ENCODE data around the gene SPRR4.

SPRR4 gene

GRCh38 chr1:152959801-152960451 lies 10.5 kb upstream of the SPRR4 start:
- no peak overlapping the region for H3K4me3 ChIP-seq (ENCODE audit: insufficient read depth, low read length, poor library complexity, severe bottlenecking)
- no peak overlapping the region for H3K27ac ChIP-seq (ENCODE audit: low read depth, low read length)
- no peak overlapping the region for H2AFZ ChIP-seq (ENCODE audit: low read depth, low read length, severe bottlenecking)

DNA sequence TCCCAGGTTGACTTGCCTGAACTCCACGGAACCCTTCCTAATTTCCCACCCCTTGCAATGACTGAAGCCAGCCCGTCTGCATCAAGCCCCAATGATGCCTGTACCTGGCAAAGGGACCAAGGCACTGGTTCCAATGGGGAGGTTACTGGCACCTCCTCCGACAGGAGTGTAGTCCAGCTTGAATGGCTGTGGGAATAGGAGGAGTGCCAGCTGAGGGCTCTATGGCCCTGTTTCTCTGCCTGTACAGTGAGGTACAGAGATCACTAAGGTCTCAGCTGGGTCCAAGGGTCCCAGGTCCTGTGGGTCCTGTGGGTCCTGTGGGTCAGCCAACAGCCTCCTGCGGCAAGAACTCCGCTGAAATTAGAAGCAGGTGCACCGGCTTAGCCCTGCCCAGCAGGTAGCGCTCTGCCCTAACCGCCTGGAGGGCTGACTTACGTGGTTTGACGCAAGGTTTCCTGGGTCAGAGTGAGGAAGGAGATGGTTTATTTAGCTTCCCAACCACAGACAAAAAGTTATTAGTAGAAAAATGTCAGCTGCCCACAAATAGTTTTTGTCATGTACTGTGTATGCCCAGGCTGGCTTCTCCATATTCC lies 9.9 kb upstream of the SPRR4 start:
- Histone ChIP-seq H3K27ac (ENCODE audit: low read depth, low read length) (no peak overlapping the region), H3K9me2 (replicated peaks; ENCODE audit: insufficient read depth, low read length) (no peaks in the 10 kb centered on the region), H3K4me3 (ENCODE audit: insufficient read depth, low read length, poor library complexity, severe bottlenecking) (no peak overlapping the region), H3K9ac (ENCODE audit: low read length) (no peak overlapping the region), H3K4me2 (ENCODE audit: low read depth, low read length, poor library complexity, severe bottlenecking) (no peak overlapping the region), H3K27me3 (ENCODE audit: low read length) (no peaks in the 10 kb centered on the region), H3K36me3 (ENCODE audit: low read length) (no peaks in the 10 kb centered on the region), H2AFZ (ENCODE audit: low read depth, low read length, severe bottlenecking) (no peak overlapping the region), H4K20me1 (ENCODE audit: low read depth, low read length) (no peaks in the 10 kb centered on the region), H3K9me3 (ENCODE audit: insufficient read depth, low read length) (no peaks in the 10 kb centered on the region), H3F3A (ENCODE audit: insufficient read depth) (no peaks in the 10 kb centered on the region), H3K79me2 (ENCODE audit: insufficient read depth, low read length) (no peaks in the 10 kb centered on the region)
- no peak for TF ChIP-seq CTCF (IDR thresholded peaks at IDR 0.05; ENCODE audit: insufficient read depth, low read length, poor library complexity, severe bottlenecking)
- no peak for TF ChIP-seq EZH2phosphoT487 (conservative IDR thresholded peaks at IDR 0.05; ENCODE audit: low read length)

More at GRCh38 chr1:152959801-152960451, 10.5 kb upstream of the SPRR4 start:
- TF ChIP-seq EZH2phosphoT487 (conservative IDR thresholded peaks at IDR 0.05; ENCODE audit: low read length): no peak
- no peak for TF ChIP-seq CTCF (IDR thresholded peaks at IDR 0.05; ENCODE audit: insufficient read depth, low read length, poor library complexity, severe bottlenecking)
- Histone ChIP-seq H3K79me2 (ENCODE audit: insufficient read depth, low read length) (no peaks in the 10 kb centered on the region), H3K36me3 (ENCODE audit: low read length) (no peaks in the 10 kb centered on the region), H3K9me2 (replicated peaks; ENCODE audit: insufficient read depth, low read length) (no peaks in the 10 kb centered on the region), H3K9ac (ENCODE audit: low read length) (no peak overlapping the region), H3K4me2 (ENCODE audit: low read depth, low read length, poor library complexity, severe bottlenecking) (no peak overlapping the region), H3F3A (ENCODE audit: insufficient read depth) (no peaks in the 10 kb centered on the region), H3K9me3 (ENCODE audit: insufficient read depth, low read length) (no peaks in the 10 kb centered on the region), H3K27me3 (ENCODE audit: low read length) (no peaks in the 10 kb centered on the region), H4K20me1 (ENCODE audit: low read depth, low read length) (no peaks in the 10 kb centered on the region)

DNA sequence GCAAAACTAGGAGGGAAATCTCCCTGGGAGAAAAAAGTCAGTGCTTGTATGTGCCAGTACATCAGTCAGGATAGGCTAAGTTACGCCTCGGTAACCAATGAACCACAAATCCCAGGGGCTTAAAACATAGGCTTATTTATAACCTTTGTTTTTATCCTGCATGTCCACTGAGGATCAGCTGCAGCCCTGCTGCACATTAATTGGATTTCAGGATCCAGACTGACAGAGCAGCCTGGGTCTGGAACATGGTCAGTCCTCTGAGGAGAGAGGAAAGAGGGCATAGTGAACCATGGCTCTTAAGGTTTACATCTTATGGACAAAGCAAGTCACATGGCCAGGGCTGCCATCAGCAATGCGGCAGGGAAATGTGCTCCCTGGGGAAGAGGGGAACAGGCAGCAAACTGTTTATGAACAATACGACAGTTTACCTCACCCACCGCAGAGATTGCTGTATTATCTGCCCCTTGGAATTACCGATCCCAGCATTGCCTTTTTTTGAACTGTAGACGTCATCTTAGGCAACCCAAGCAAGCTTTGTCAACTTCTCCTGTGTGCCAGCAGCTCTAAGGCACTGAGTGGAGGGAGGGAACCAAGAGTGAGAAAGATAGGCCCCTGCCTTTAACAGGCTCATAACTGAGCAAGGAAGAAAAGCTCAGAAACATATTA lies 9.1 kb upstream of the SPRR4 start:
- H3K9me2 ChIP-seq (replicated peaks; ENCODE audit: insufficient read depth, low read length): no peaks in the 10 kb centered on the region
- H3K27me3 ChIP-seq (ENCODE audit: low read length): no peaks in the 10 kb centered on the region
- H3F3A ChIP-seq (ENCODE audit: insufficient read depth): no peaks in the 10 kb centered on the region
- no peak overlapping the region for H3K9ac ChIP-seq (ENCODE audit: low read length)
- no peak overlapping the region for H3K4me2 ChIP-seq (ENCODE audit: low read depth, low read length, poor library complexity, severe bottlenecking)
- H3K9me3 ChIP-seq (ENCODE audit: insufficient read depth, low read length): no peaks in the 10 kb centered on the region
- no peaks in the 10 kb centered on the region for H4K20me1 ChIP-seq (ENCODE audit: low read depth, low read length)
- H2AFZ ChIP-seq (ENCODE audit: low read depth, low read length, severe bottlenecking): no peak overlapping the region
- H3K27ac ChIP-seq (ENCODE audit: low read depth, low read length): no peak overlapping the region
- no peak overlapping the region for H3K4me3 ChIP-seq (ENCODE audit: insufficient read depth, low read length, poor library complexity, severe bottlenecking)
- no peak for TF ChIP-seq CTCF (IDR thresholded peaks at IDR 0.05; ENCODE audit: insufficient read depth, low read length, poor library complexity, severe bottlenecking)
- no peak for TF ChIP-seq EZH2phosphoT487 (conservative IDR thresholded peaks at IDR 0.05; ENCODE audit: low read length)
- no peaks in the 10 kb centered on the region for H3K79me2 ChIP-seq (ENCODE audit: insufficient read depth, low read length)
- no peaks in the 10 kb centered on the region for H3K36me3 ChIP-seq (ENCODE audit: low read length)
